GOT3 (cell line): ENCODE results near the gene MARCHF9.
"Not testable (repeated sequence)": the region's sequence is repeated elsewhere in the genome, so short reads cannot be mapped to it uniquely, and the experiment has no call there.

Experiments used
- DNase-seq: peaks from one replicate; lab custom pipeline; 2025; ENCODE audit warnings: mixed read lengths; lab: John Stamatoyannopoulos, UW

Gene MARCHF9, protein sequence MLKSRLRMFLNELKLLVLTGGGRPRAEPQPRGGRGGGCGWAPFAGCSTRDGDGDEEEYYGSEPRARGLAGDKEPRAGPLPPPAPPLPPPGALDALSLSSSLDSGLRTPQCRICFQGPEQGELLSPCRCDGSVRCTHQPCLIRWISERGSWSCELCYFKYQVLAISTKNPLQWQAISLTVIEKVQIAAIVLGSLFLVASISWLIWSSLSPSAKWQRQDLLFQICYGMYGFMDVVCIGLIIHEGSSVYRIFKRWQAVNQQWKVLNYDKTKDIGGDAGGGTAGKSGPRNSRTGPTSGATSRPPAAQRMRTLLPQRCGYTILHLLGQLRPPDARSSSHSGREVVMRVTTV

GRCh38 chr12:57754411-57755193 is at the start of gene MARCHF9:
Gene MARCHF9 (plus strand): TSS chr12:57755103. CDS start chr12:57755529, 426 bp downstream.
- DNase-seq = no peak

GRCh38 chr12:57707250-57707649 is 47.7 kb upstream of the MARCHF9 start:
- no peak for DNase-seq

DNA sequence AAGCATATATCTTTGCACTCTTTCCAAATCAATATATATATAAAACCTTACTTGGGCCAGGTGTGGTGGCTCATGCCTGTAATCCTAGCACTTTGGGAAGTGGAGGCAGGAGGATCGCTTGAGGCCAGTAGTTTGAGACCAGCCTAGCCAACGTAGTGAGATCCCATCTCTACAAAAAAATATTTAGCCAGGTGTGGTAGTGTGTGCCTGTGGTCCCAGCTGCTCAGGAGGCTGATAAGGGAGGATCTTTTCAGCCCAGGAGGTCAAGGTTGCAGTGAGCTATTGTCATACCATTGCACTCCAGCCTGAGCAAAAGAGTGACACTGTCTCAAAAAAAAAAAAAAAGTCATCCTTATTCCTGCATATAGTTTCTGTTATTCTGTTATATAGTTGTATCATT is 46.6 kb upstream of the MARCHF9 start:
- DNase-seq = no peak

DNA sequence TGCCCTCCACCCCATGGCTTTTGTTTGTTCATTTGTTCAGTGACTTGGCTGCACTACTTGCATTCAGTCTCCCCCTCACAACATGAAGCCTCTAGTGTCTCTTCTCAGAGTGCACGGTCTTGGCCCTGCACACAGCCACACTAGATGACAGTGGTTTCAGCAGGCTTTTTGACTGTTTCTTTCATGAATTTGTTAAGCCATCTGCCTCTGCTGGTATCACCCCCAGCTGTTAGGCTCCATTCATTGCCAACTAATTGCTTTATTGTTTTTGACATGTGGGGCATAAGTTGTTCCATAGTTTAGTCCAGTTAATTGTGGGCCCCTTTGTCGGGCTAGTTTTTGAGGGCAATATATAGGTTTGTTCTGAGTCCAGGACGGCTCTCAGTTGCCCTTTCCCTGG is 42.2 kb upstream of the MARCHF9 start:
- DNase-seq = no peak

GRCh38 chr12:57713209-57713608 is 41.7 kb upstream of the MARCHF9 start:
- DNase-seq = no peak

DNA sequence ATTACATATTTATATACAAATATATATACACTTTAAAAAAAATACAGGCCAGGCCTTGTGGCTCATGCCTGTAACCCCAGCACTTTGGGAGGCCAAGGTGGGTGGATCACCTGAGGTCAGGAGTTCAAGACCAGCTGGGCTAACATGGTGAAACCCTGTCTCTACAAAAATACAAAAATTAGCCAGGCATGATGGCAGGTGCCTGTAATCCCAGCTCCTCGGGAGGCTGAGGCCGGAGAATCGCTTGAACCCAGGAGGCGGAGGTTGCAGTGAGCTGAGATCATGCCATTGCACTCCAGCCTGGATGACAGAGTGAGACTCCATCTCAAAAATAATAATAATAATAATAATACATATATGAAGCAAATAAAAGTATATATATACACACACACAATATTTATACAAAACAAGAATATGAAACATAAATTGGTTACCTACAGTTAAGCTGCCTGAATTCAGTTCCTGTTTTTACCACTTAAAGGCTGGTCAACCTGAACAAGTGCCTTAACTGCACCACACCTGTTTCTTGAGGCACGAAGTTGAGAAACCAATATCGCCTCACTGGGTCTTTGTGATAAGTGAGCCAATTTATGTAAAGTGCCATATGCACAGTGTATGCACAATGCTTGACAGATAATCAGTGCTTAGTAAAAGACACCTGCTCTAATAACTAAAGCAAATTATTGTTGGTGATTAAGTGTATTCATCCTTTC is 39.7 kb upstream of the MARCHF9 start:
- not testable (repeated sequence) for DNase-seq

DNA sequence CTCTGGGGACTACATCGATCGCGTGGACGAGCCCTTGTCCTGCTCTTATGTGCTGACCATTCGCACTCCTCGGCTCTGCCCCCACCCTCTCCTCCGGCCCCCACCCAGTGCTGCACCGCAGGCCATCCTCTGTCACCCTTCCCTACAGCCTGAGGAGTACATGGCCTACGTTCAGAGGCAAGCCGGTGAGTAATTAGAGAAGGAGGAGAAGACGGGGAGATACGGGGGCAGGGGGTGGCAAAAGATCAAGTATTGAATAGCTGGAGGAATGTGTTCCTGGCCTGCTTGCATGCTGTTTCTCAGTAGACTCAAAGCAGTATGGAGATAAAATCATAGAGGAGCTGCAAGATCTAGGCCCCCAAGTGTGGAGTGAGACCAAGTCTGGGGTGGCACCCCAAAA is 39.1 kb upstream of the MARCHF9 start:
- no peak for DNase-seq

GRCh38 chr12:57716305-57716704 is 38.6 kb upstream of the MARCHF9 start:
- DNase-seq = no peak

DNA sequence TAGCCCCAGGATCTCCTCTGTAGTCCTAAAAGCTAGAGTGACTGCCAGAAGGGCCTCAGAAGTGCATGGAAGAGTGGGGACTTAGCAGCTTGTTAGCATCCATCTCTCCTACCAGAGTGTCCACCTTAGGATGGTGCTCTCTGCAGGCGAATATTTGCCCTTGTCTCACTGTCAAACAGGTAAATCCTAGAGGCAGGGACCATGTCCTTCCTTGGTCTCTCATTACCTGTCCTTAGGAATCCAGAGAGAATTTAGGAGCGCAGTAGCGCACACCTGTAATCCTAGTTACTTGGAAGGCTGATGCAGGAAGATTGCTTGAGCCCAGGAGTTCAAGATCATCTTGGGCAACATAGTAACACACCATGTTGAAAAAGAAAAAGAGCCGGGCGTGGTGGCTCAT is 37.8 kb upstream of the MARCHF9 start:
- DNase-seq = no peak

GRCh38 chr12:57717846-57718640 is 36.9 kb upstream of the MARCHF9 start:
- no peak for DNase-seq

DNA sequence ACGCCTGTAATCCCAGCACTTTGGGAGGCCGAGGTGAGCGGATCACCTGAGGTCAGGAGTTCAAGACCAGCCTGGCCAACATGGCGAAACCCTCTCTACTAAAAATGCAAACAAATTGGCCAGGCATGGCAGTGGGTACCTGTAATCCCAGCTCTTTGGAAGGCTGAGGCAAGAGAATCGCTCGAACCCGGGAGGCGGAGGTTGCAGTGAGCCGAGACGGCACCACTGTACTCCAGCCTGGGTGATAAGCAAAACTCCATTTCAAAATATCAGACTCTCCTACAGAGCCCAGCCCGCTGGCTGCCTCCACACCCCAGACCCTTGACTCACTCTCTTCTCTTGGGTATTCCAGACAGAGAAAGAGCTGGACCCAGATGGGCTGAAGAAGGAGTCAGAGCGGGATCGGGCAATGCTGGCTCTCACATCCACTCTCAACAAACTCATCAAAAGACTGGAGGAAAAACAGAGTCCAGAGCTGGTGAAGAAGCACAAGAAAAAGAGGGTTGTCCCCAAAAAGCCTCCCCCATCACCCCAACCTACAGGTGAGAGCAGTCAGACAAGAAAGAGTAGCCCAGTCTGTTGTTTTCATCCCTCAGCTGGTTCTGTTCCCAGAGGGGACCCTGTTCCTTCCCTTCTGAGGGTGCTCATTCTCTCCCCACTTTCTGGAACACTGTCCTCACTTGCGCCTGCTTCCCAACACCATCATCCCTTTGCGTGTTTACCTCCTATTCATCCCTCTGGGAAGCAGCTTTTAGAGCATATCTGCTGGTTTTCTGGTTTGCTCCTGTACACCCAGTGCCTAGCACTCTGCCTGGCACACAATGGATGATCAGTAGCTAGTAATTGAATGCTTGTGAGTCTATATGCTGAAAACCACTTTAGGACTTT is 36.0 kb upstream of the MARCHF9 start:
- DNase-seq = no peak

- no peak for DNase-seq
Measured at GRCh38 chr12:57719777-57720605, 34.9 kb upstream of the MARCHF9 start.

- no peak for DNase-seq
Measured at GRCh38 chr12:57720606-57721595, 34.0 kb upstream of the MARCHF9 start.

- not testable (repeated sequence) for DNase-seq
Measured at GRCh38 chr12:57721846-57722608, 32.9 kb upstream of the MARCHF9 start.

GRCh38 chr12:57722716-57723629 is 31.9 kb upstream of the MARCHF9 start:
- DNase-seq = no peak

DNA sequence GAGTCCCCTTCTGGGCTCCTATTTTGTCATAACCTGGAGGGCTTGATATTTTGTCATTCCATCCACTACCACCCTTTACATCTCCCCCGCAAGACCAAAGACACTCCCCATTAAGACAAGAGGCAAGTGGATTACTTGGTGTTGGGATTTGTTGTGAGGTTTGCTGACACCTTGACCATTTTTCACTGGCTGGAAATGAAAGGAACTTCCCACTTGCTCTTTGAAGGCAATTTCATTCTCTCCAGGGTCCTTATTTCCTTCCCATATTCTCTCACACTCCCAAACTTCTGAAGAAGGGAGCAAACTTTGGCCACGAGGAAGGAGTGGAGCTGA is 31.3 kb upstream of the MARCHF9 start:
- no peak for DNase-seq
